PFSK-1 (cell line): Measurements from ENCODE around the gene SMTNL2.

Experiments used
- FOXP2 ChIP-seq: optimal IDR thresholded peaks from 2 replicates; pipeline ENCODE3; 2011; ENCODE audit warnings: borderline replicate concordance, control low read depth, inconsistent platforms; ENCODE audit not compliant: insufficient read depth; ENCODE audit errors: extremely low read length, extremely low read depth
- POLR2AphosphoS5 ChIP-seq: IDR thresholded peaks from 2 replicates; pipeline ENCODE4 v1.6.1; 2012; ENCODE audit warnings: low read depth, mild to moderate bottlenecking, control low read depth, low read length, moderate library complexity
- REST ChIP-seq, 2 experiments: IDR thresholded peaks; 2 replicates each; pipeline versions ENCODE4 v1.6.1 to v1.8.0; 2011 to 2012; ENCODE audit warnings: low read depth in 2 of 2, low read length in 2 of 2, control low read depth in 1 of 2, inconsistent platforms in 1 of 2, mild to moderate bottlenecking in 1 of 2, moderate library complexity in 1 of 2; ENCODE audit not compliant: insufficient read depth in 1 of 2
- SIN3A ChIP-seq: IDR thresholded peaks from 2 replicates; pipeline ENCODE4 v1.6.1; 2012; ENCODE audit warnings: mild to moderate bottlenecking, low read length, moderate library complexity, borderline replicate concordance; ENCODE audit not compliant: insufficient read depth
- TAF1 ChIP-seq: IDR thresholded peaks from 2 replicates; pipeline ENCODE4 v1.6.1; 2012; ENCODE audit warnings: low read length, control low read depth, borderline replicate concordance; ENCODE audit not compliant: insufficient read depth

SMTNL2 gene

GRCh38 chr17:4554441-4554996 is 29.8 kb upstream of the SMTNL2 start:
- TF ChIP-seq POLR2AphosphoS5 (no peak), REST (IDR thresholded peaks at IDR 0.05; ENCODE audit: insufficient read depth in 1 of 2, low read depth in 2 of 2, low read length in 2 of 2) (no peak), TAF1 (no peak), FOXP2 (no peak), SIN3A (no peak; the same call in 1 of the 2 replicates)

- peak; percentile 11 for TF ChIP-seq FOXP2
- no peak for TF ChIP-seq REST (IDR thresholded peaks at IDR 0.05; ENCODE audit: insufficient read depth in 1 of 2, low read depth in 2 of 2, low read length in 2 of 2)
- peak; percentile 59; the same call in 1 of the 2 replicates for TF ChIP-seq TAF1
- TF ChIP-seq SIN3A, result no peak; the same call in 1 of the 2 replicates
- TF ChIP-seq POLR2AphosphoS5, result peak; percentile 92
Measured at GRCh38 chr17:4554997-4555799, 29.1 kb upstream of the SMTNL2 start, which contains the start of gene MYBBP1A. Gene MYBBP1A (minus strand): TSS chr17:4555384. CDS start chr17:4555324, 60 bp downstream.

- no peak for TF ChIP-seq SIN3A
- TF ChIP-seq FOXP2, result no peak
- no peak for TF ChIP-seq TAF1
- no peak for TF ChIP-seq POLR2AphosphoS5
- TF ChIP-seq REST (IDR thresholded peaks at IDR 0.05; ENCODE audit: insufficient read depth in 1 of 2, low read depth in 2 of 2, low read length in 2 of 2), result no peak
Measured at GRCh38 chr17:4555873-4556759, 28.2 kb upstream of the SMTNL2 start.

GRCh38 chr17:4556996-4557395 is 27.3 kb upstream of the SMTNL2 start:
- no peak for TF ChIP-seq SIN3A
- no peak for TF ChIP-seq TAF1
- no peak for TF ChIP-seq FOXP2
- TF ChIP-seq POLR2AphosphoS5, result no peak
- no peak for TF ChIP-seq REST (IDR thresholded peaks at IDR 0.05; ENCODE audit: insufficient read depth in 1 of 2, low read depth in 2 of 2, low read length in 2 of 2)
